Stomach (tissue), 9 donors: ENCODE measurements around the gene TES. TPM values are rescaled to one million over a fixed set of nuclear protein-coding genes. Genes with fewer than 3 reads are reported as not detected.

Experiments used
- DNase-seq, 2 donors: peaks; one replicate each; pipeline versions ENCODE4 v3.0.0 to v3.0.0-alpha.2; 2013 to 2019
- H3K27ac ChIP-seq, 5 donors: fragments of 200-600 bp in 4 of 5; sonication (generic) in 4 of 5; one replicate each; pipeline ENCODE4 v1.5.1; 2013 to 2019; ENCODE audit warnings: mild to moderate bottlenecking in 1 of 5, moderate library complexity in 1 of 5
- H3K27me3 ChIP-seq, 3 donors: fragments of 200-600 bp; sonication (generic); one replicate each; pipeline ENCODE4 v1.5.1; 2017 to 2019; ENCODE audit warnings: mixed run types in 1 of 3
- H3K36me3 ChIP-seq, 4 donors: fragments of 200-600 bp; sonication (generic); 1 replicate in 3 of 4; 2 replicates in 1 of 4; pipeline ENCODE4 v1.5.1; 2016 to 2019
- H3K4me1 ChIP-seq, 4 donors: fragments of 200-600 bp; sonication (generic); one replicate each; pipeline ENCODE4 v1.5.1; 2016 to 2019
- H3K4me3 ChIP-seq, 4 donors: fragments of 200-600 bp; sonication (generic) in 3 of 4; one replicate each; pipeline ENCODE4 v1.5.1; 2016 to 2019; ENCODE audit warnings: mild to moderate bottlenecking in 1 of 4
- H3K9me3 ChIP-seq, 4 donors: fragments of 200-600 bp; sonication (generic); one replicate each; pipeline ENCODE4 v1.5.1; 2016 to 2019
- EP300 ChIP-seq: sonication (generic); formaldehyde crosslinking; IDR thresholded peaks from one replicate; pipeline ENCODE4 v1.6.1; 2017; ENCODE audit warnings: antibody characterized with exemption
- POLR2A ChIP-seq, 4 donors: fragments of 450-650 bp; IDR thresholded peaks; one replicate each; pipeline ENCODE4 v1.6.1; 2016; ENCODE audit warnings: antibody characterized with exemption in 4 of 4, control low read depth in 2 of 4, mild to moderate bottlenecking in 1 of 4, moderate library complexity in 1 of 4
- POLR2AphosphoS5 ChIP-seq, 3 donors: sonication (generic); formaldehyde crosslinking; IDR thresholded peaks; one replicate each; pipeline ENCODE4 v1.6.1; 2016; ENCODE audit warnings: antibody characterized with exemption in 3 of 3
- WGBS, 5 donors: extraction: QIAGEN DNeasy Blood & Tissue Kit in 3 of 5; methylation state at CpG; one replicate each; pipeline versions ENCODE4 v1.1.5 to v1.1.7; 2013 to 2018; 5-methylcytosine and 5-hydroxymethylcytosine counted together
- intact Hi-C: fragments of 100-400 bp; cut with DNase I; formaldehyde crosslinking; loops from one replicate; pipeline ENCODE4 v1.15.1; 2023; ENCODE audit warnings: low total_unique reads
- polyA plus RNA-seq, 3 donors: library from polyadenylated mRNA; stranded (reverse); fragments of 200-250 nt; gene quantifications; one replicate each; pipeline ENCODE4 v1.2.3, GENCODE V29; 2013
- total RNA-seq, 5 donors: library from RNA; depleted of rRNA; stranded (reverse); fragments of >200 nt; gene quantifications; one replicate each; pipeline versions ENCODE4 v1.1.0 to v1.2.3, GENCODE V29; 2014 to 2016
- TF ChIP-seq, protein P1 (sequence below), 7 experiments: fragments of 450-650 bp in 4 of 7; fragments of 200-600 bp in 3 of 7; sonication (generic) in 3 of 7; IDR thresholded peaks; one replicate each; pipeline ENCODE4 v1.5.1; 2016 to 2019; ENCODE audit warnings: antibody characterized with exemption in 7 of 7, control low read depth in 2 of 7, mild to moderate bottlenecking in 1 of 7
- donor health status: healthy with polysubstance abuse.
- donor health status: Bipolar disorder and iron deficiency.
- donor health status: healthy.

The TES gene
- total and polyA plus RNA-seq, 8 donors: 46.0 to 191 (median 119) TPM

- 89 to 96% (median 92%) methylated on average over 2 of the region's 2 CpGs for WGBS, 5 donors
- H3K4me3 ChIP-seq: no peak overlapping the region
- H3K9me3 ChIP-seq: no peaks in the 10 kb centered on the region
- no peak for DNase-seq
- no peak for TF ChIP-seq POLR2AphosphoS5 (IDR thresholded peaks at IDR 0.05)
- no peak for TF ChIP-seq POLR2A (IDR thresholded peaks at IDR 0.05)
- TF ChIP-seq, protein P1, sequence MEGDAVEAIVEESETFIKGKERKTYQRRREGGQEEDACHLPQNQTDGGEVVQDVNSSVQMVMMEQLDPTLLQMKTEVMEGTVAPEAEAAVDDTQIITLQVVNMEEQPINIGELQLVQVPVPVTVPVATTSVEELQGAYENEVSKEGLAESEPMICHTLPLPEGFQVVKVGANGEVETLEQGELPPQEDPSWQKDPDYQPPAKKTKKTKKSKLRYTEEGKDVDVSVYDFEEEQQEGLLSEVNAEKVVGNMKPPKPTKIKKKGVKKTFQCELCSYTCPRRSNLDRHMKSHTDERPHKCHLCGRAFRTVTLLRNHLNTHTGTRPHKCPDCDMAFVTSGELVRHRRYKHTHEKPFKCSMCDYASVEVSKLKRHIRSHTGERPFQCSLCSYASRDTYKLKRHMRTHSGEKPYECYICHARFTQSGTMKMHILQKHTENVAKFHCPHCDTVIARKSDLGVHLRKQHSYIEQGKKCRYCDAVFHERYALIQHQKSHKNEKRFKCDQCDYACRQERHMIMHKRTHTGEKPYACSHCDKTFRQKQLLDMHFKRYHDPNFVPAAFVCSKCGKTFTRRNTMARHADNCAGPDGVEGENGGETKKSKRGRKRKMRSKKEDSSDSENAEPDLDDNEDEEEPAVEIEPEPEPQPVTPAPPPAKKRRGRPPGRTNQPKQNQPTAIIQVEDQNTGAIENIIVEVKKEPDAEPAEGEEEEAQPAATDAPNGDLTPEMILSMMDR (IDR thresholded peaks at IDR 0.05): no peak
- no peak for TF ChIP-seq EP300
- H3K27me3 ChIP-seq: no peaks in the 10 kb centered on the region
- H3K36me3 ChIP-seq: no peaks in the 10 kb centered on the region
- H3K27ac ChIP-seq: peak overlapping the region in 4 of 5 donors; percentile 62 to 88 (median 81)
- intact Hi-C loops: no loop called here
- peaks cover 26 to 93% (median 64%) of the 10 kb centered on the region in 4 donors for H3K4me1 ChIP-seq
Measured at GRCh38 chr7:116231543-116231942, 21.2 kb downstream of the TES start.

DNA sequence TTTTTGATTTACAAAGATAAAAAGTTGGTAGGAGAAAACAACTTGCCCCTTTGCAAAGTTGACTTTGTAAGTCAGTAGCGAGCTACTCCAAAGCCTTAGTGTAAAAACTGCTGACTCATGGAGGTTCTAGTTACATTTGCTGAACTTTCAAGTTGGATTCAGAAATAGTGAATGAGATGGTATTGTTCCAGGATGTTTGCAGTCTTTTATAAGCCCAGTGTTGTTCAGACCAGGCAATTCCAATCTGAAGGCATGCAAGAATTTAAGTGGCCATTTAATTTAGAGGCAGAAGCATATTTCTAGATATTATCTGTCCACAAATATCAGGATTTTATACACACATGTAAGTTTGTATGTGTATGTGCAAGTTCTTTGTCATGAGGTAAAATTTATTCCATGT is 21.6 kb downstream of the TES start:
- no peak for TF ChIP-seq POLR2A (IDR thresholded peaks at IDR 0.05)
- TF ChIP-seq EP300: no peak
- no peak for TF ChIP-seq POLR2AphosphoS5 (IDR thresholded peaks at IDR 0.05)
- TF ChIP-seq, protein P1 (IDR thresholded peaks at IDR 0.05): no peak
- Histone ChIP-seq H3K4me1 (peaks cover 26 to 95% (median 65%) of the 10 kb centered on the region in 4 donors), H3K27me3 (no peaks in the 10 kb centered on the region), H3K36me3 (peaks cover 0 to 3% (median 0%) of the 10 kb centered on the region in 4 donors), H3K9me3 (no peaks in the 10 kb centered on the region), H3K27ac (peak overlapping the region in 4 of 5 donors; percentile 62 to 88 (median 81)), H3K4me3 (no peak overlapping the region)
- DNase-seq: peak in 1 of 2 donors; percentile 70
- 11 to 18% (median 14%) methylated on average over 1 of the region's 1 CpG for WGBS, 5 donors
- intact Hi-C loops: no loop called here

GRCh38 chr7:116232350-116232749 is 22.0 kb downstream of the TES start:
- Histone ChIP-seq H3K36me3 (peaks cover 0 to 7% (median 1%) of the 10 kb centered on the region in 4 donors), H3K4me3 (no peak overlapping the region), H3K9me3 (no peaks in the 10 kb centered on the region), H3K4me1 (peaks cover 26 to 95% (median 65%) of the 10 kb centered on the region in 4 donors), H3K27ac (peak overlapping the region in 4 of 5 donors; percentile 62 to 88 (median 81)), H3K27me3 (no peaks in the 10 kb centered on the region)
- intact Hi-C loops: no loop called here
- no peak for DNase-seq
- no peak for TF ChIP-seq POLR2AphosphoS5 (IDR thresholded peaks at IDR 0.05)
- no peak for TF ChIP-seq EP300
- TF ChIP-seq, protein P1 (IDR thresholded peaks at IDR 0.05): no peak
- TF ChIP-seq POLR2A (IDR thresholded peaks at IDR 0.05): no peak

DNA sequence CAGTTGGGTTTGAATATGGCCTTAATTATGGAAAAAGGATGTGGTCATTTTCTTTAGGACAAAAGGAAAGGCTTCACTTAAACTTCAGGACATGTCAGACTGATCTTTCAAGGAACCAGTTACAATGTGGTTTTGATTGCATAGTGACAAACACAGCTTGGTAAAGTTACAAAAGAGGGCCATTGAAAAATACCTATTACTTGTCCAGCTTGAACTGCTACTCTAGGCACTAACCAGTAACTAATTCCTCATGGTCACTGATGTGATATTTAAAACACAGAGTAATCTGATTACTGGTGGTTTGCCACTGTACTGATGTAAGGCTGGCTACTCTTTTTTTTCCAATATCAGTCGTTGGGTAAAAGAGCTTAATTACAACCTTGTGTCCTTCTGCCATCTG is 22.6 kb downstream of the TES start:
- Histone ChIP-seq H3K27me3 (no peaks in the 10 kb centered on the region), H3K9me3 (no peaks in the 10 kb centered on the region), H3K36me3 (peaks cover 0 to 13% (median 4%) of the 10 kb centered on the region in 4 donors), H3K4me1 (peaks cover 26 to 92% (median 62%) of the 10 kb centered on the region in 4 donors), H3K27ac (peak overlapping the region in 4 of 5 donors; percentile 62 to 88 (median 81)), H3K4me3 (no peak overlapping the region)
- TF ChIP-seq EP300: no peak
- no peak for TF ChIP-seq POLR2AphosphoS5 (IDR thresholded peaks at IDR 0.05)
- intact Hi-C loops: no loop called here
- DNase-seq: no peak
- WGBS, 5 donors: 54 to 72% (median 65%) methylated on average over 1 of the region's 1 CpG

- 79 to 89% (median 84%) methylated on average over 9 of the region's 9 CpGs for WGBS, 5 donors
- DNase-seq: no peak
- TF ChIP-seq POLR2A (IDR thresholded peaks at IDR 0.05) (no peak), POLR2AphosphoS5 (IDR thresholded peaks at IDR 0.05) (no peak), EP300 (no peak)
- TF ChIP-seq, protein P1 (IDR thresholded peaks at IDR 0.05): no peak
- Histone ChIP-seq H3K4me1 (peaks cover 27 to 91% (median 53%) of the 10 kb centered on the region in 4 donors), H3K9me3 (no peaks in the 10 kb centered on the region), H3K27ac (peak overlapping the region in 1 of 5 donors; percentile 29), H3K27me3 (no peaks in the 10 kb centered on the region), H3K4me3 (no peak overlapping the region), H3K36me3 (peaks cover 0 to 16% (median 8%) of the 10 kb centered on the region in 4 donors)
- intact Hi-C loops: loop anchor here (5.0 kb wide), 1 partner anchor 52 kb away; no protein-coding TSS in a partner anchor
Measured at GRCh38 chr7:116234517-116235200, 24.3 kb downstream of the TES start.
